Lower leg skin (tissue), 3 donors: ENCODE measurements around the gene ALX3.

Experiments
- CTCF ChIP-seq, 3 donors: fragments of 450-650 bp; IDR thresholded peaks; one replicate each; pipeline ENCODE4 v1.5.1; 2016; ENCODE audit warnings: antibody characterized with exemption in 3 of 3, mild to moderate bottlenecking in 3 of 3, moderate library complexity in 2 of 3
- POLR2A ChIP-seq, 2 donors: fragments of 450-650 bp; IDR thresholded peaks; one replicate each; pipeline ENCODE4 v1.6.1; 2016 to 2017; ENCODE audit warnings: antibody characterized with exemption in 2 of 2, mild to moderate bottlenecking in 1 of 2, moderate library complexity in 1 of 2

- no peak for TF ChIP-seq CTCF (IDR thresholded peaks at IDR 0.05)
- no peak for TF ChIP-seq POLR2A (IDR thresholded peaks at IDR 0.05)
Observed at GRCh38 chr1:110064576-110065337, 5.7 kb downstream of the ALX3 start.
